Stimulated activated effector memory CD8-positive, alpha-beta T cell treated with anti-CD3 and anti-CD28 coated beads, Interleukin-12 subunit alpha, Interleukin-12 subunit beta, amount 100 ng/mL, for 72 hours (primary cell): ENCODE measurements around the gene DHX15.
"Not testable (repeated sequence)": the region's sequence is repeated elsewhere in the genome, so short reads cannot be mapped to it uniquely, and the experiment has no call there.

ENCODE experiments used
- ATAC-seq: fragments of 150-1000 bp; cut with Tn5 transposase; 2 replicates; pipeline ENCODE4 v1.10.0; 2021
- DNase-seq, 2 donors: peaks; one replicate each; pipeline ENCODE4 v3.0.0; 2021 to 2022; ENCODE audit warnings: low spot score in 2 of 2
- H3K27ac Mint-ChIP-seq: one replicate; pipeline ENCODE4 v1.8.0; 2022; ENCODE audit warnings: mild to moderate bottlenecking, mixed read lengths
- H3K36me3 Mint-ChIP-seq: one replicate; pipeline ENCODE4 v1.8.0; 2022; ENCODE audit warnings: mild to moderate bottlenecking, mixed read lengths
- H3K4me1 Mint-ChIP-seq: one replicate; pipeline ENCODE4 v1.8.0; 2022; ENCODE audit warnings: mixed read lengths
- H3K4me3 Mint-ChIP-seq: one replicate; pipeline ENCODE4 v1.8.0; 2022; ENCODE audit warnings: mild to moderate bottlenecking, mixed read lengths
- H3K9me3 Mint-ChIP-seq: one replicate; pipeline ENCODE4 v1.8.0; 2022; ENCODE audit warnings: mixed read lengths

The DHX15 gene

GRCh38 chr4:24533364-24533763, 51.0 kb downstream of the DHX15 start:
- Mint-ChIP-seq H3K4me3 (no peak overlapping the region), H3K9me3 (no peaks in the 10 kb centered on the region), H3K27ac (no peak overlapping the region), H3K4me1 (peaks cover 9% of the 10 kb centered on the region), H3K36me3 (peaks cover 100% of the 10 kb centered on the region)
- ATAC-seq (no peak), DNase-seq (no peak)

GRCh38 chr4:24529555-24529954, 54.8 kb downstream of the DHX15 start:
- H3K36me3 Mint-ChIP-seq: peaks cover 100% of the 10 kb centered on the region
- ATAC-seq: no peak
- no peak overlapping the region for H3K27ac Mint-ChIP-seq

GRCh38 chr4:24527371-24527770, 57.0 kb downstream of the DHX15 start:
- no peak for DNase-seq
- Mint-ChIP-seq H3K9me3 (no peaks in the 10 kb centered on the region), H3K4me1 (peaks cover 11% of the 10 kb centered on the region), H3K36me3 (peaks cover 100% of the 10 kb centered on the region), H3K27ac (no peak overlapping the region), H3K4me3 (no peak overlapping the region)
- no peak for ATAC-seq

More at GRCh38 chr4:24529555-24529954, 54.8 kb downstream of the DHX15 start:
- Mint-ChIP-seq H3K4me1 (peaks cover 4% of the 10 kb centered on the region), H3K9me3 (no peaks in the 10 kb centered on the region), H3K4me3 (no peak overlapping the region)
- no peak for DNase-seq

- DNase-seq: no peak
- peaks cover 98% of the 10 kb centered on the region for H3K36me3 Mint-ChIP-seq
- no peak overlapping the region for H3K4me3 Mint-ChIP-seq
- peaks cover 9% of the 10 kb centered on the region for H3K4me1 Mint-ChIP-seq
- no peak for ATAC-seq
- no peaks in the 10 kb centered on the region for H3K9me3 Mint-ChIP-seq
- no peak overlapping the region for H3K27ac Mint-ChIP-seq
These were observed 62.8 kb downstream of the DHX15 start for GRCh38 chr4:24521544-24521943.

GRCh38 chr4:24519649-24520048, 64.7 kb downstream of the DHX15 start:
- H3K36me3 Mint-ChIP-seq: peaks cover 98% of the 10 kb centered on the region
- no peaks in the 10 kb centered on the region for H3K9me3 Mint-ChIP-seq
- no peak for DNase-seq
- no peak for ATAC-seq
- peaks cover 9% of the 10 kb centered on the region for H3K4me1 Mint-ChIP-seq
- H3K27ac Mint-ChIP-seq: peak overlapping the region; percentile 6
- no peak overlapping the region for H3K4me3 Mint-ChIP-seq

- no peak overlapping the region for H3K4me3 Mint-ChIP-seq
- ATAC-seq (no peak), DNase-seq (no peak)
- peaks cover 87% of the 10 kb centered on the region for H3K36me3 Mint-ChIP-seq
- H3K9me3 Mint-ChIP-seq: no peaks in the 10 kb centered on the region
- peaks cover 6% of the 10 kb centered on the region for H3K4me1 Mint-ChIP-seq
- H3K27ac Mint-ChIP-seq: no peak overlapping the region
These were observed 66.7 kb downstream of the DHX15 start for GRCh38 chr4:24517676-24518075.

- no peak overlapping the region for H3K27ac Mint-ChIP-seq
- DNase-seq (no peak), ATAC-seq (peak; percentile 75)
- H3K4me3 Mint-ChIP-seq: no peak overlapping the region
- no peaks in the 10 kb centered on the region for H3K9me3 Mint-ChIP-seq
- H3K4me1 Mint-ChIP-seq: no peaks in the 10 kb centered on the region
- H3K36me3 Mint-ChIP-seq: peaks cover 79% of the 10 kb centered on the region
These were observed 67.4 kb downstream of the DHX15 start for GRCh38 chr4:24516926-24517325.

GRCh38 chr4:24515698-24516097, 68.7 kb downstream of the DHX15 start:
- DNase-seq: no peak
- Mint-ChIP-seq H3K9me3 (no peaks in the 10 kb centered on the region), H3K4me1 (no peaks in the 10 kb centered on the region), H3K27ac (no peak overlapping the region), H3K36me3 (peaks cover 68% of the 10 kb centered on the region), H3K4me3 (no peak overlapping the region)
- ATAC-seq: no peak

- H3K4me1 Mint-ChIP-seq: no peaks in the 10 kb centered on the region
- H3K36me3 Mint-ChIP-seq: peaks cover 60% of the 10 kb centered on the region
- H3K4me3 Mint-ChIP-seq: no peak overlapping the region
- no peak overlapping the region for H3K27ac Mint-ChIP-seq
- no peaks in the 10 kb centered on the region for H3K9me3 Mint-ChIP-seq
- ATAC-seq: no peak
- no peak for DNase-seq
These were observed 69.5 kb downstream of the DHX15 start for GRCh38 chr4:24514808-24515207.

- DNase-seq: no peak
- Mint-ChIP-seq H3K4me1 (no peaks in the 10 kb centered on the region), H3K36me3 (peaks cover 53% of the 10 kb centered on the region), H3K9me3 (no peaks in the 10 kb centered on the region), H3K4me3 (no peak overlapping the region), H3K27ac (no peak overlapping the region)
- ATAC-seq: no peak
These were observed 70.6 kb downstream of the DHX15 start for GRCh38 chr4:24513718-24514117.

- peaks cover 32% of the 10 kb centered on the region for H3K36me3 Mint-ChIP-seq
- H3K4me3 Mint-ChIP-seq: no peak overlapping the region
- H3K27ac Mint-ChIP-seq: no peak overlapping the region
- ATAC-seq (peak; percentile 41), DNase-seq (no peak)
- H3K9me3 Mint-ChIP-seq: no peaks in the 10 kb centered on the region
- no peaks in the 10 kb centered on the region for H3K4me1 Mint-ChIP-seq
These were observed 72.8 kb downstream of the DHX15 start for GRCh38 chr4:24511371-24512063.

GRCh38 chr4:24510091-24510490, 74.3 kb downstream of the DHX15 start:
- Mint-ChIP-seq H3K4me1 (no peaks in the 10 kb centered on the region), H3K36me3 (peaks cover 17% of the 10 kb centered on the region), H3K27ac (no peak overlapping the region), H3K4me3 (no peak overlapping the region), H3K9me3 (no peaks in the 10 kb centered on the region)
- ATAC-seq (no peak), DNase-seq (no peak)

GRCh38 chr4:24508541-24508940, 75.8 kb downstream of the DHX15 start:
- H3K36me3 Mint-ChIP-seq: peaks cover 4% of the 10 kb centered on the region
- ATAC-seq (no peak), DNase-seq (no peak)
- H3K4me1 Mint-ChIP-seq: no peaks in the 10 kb centered on the region
- H3K9me3 Mint-ChIP-seq: no peaks in the 10 kb centered on the region
- H3K27ac Mint-ChIP-seq: no peak overlapping the region
- no peak overlapping the region for H3K4me3 Mint-ChIP-seq

GRCh38 chr4:24507439-24507838, 76.9 kb downstream of the DHX15 start:
- no peak for DNase-seq
- Mint-ChIP-seq H3K9me3 (no peaks in the 10 kb centered on the region), H3K4me1 (no peaks in the 10 kb centered on the region), H3K4me3 (no peak overlapping the region), H3K27ac (no peak overlapping the region), H3K36me3 (peaks cover 4% of the 10 kb centered on the region)
- no peak for ATAC-seq

- not testable (repeated sequence) for H3K27ac Mint-ChIP-seq, H3K9me3 Mint-ChIP-seq, DNase-seq, H3K4me3 Mint-ChIP-seq, H3K4me1 Mint-ChIP-seq, ATAC-seq, H3K36me3 Mint-ChIP-seq
These were observed 81.3 kb downstream of the DHX15 start for GRCh38 chr4:24503090-24503489.

GRCh38 chr4:24497221-24497620, 87.1 kb downstream of the DHX15 start:
- ATAC-seq (no peak), DNase-seq (no peak)
- Mint-ChIP-seq H3K36me3 (no peaks in the 10 kb centered on the region), H3K9me3 (peaks cover 1% of the 10 kb centered on the region), H3K4me3 (no peak overlapping the region), H3K4me1 (no peaks in the 10 kb centered on the region), H3K27ac (no peak overlapping the region)

GRCh38 chr4:24496597-24496996, 87.8 kb downstream of the DHX15 start:
- no peaks in the 10 kb centered on the region for H3K4me1 Mint-ChIP-seq
- ATAC-seq (no peak), DNase-seq (no peak)
- H3K36me3 Mint-ChIP-seq: no peaks in the 10 kb centered on the region
- H3K9me3 Mint-ChIP-seq: peaks cover 4% of the 10 kb centered on the region
- no peak overlapping the region for H3K27ac Mint-ChIP-seq
- no peak overlapping the region for H3K4me3 Mint-ChIP-seq
